ENCODE data around the gene LRRIQ3.
A peak's percentile ranks its signal among the peaks of the same experiment; 100 is the strongest.
"Not testable (repeated sequence)": the region's sequence is repeated elsewhere in the genome, so short reads cannot be mapped to it uniquely, and the experiment has no call there.

Gene LRRIQ3, protein sequence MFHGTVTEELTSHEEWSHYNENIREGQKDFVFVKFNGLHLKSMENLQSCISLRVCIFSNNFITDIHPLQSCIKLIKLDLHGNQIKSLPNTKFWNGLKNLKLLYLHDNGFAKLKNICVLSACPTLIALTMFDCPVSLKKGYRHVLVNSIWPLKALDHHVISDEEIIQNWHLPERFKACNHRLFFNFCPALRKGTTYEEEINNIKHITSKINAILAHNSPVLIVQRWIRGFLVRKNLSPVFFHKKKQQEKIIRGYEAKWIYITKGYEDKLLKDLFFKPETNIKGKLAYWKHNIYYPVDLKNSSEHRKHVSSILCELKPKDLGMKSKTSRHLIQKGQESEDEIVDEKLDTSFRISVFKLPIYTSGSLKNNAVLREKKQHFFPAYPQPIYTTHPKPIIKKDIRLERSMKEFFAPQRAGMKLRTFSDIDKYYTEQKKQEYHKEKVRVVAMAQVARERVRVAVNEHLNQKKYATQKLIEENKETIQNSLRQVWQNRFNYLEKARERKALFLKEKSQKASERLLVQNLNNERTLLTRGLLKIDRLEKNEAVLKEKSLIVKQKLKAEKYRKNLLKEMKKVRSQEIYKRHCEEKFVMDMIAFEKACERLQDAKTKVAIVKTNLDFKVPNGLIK

DNA sequence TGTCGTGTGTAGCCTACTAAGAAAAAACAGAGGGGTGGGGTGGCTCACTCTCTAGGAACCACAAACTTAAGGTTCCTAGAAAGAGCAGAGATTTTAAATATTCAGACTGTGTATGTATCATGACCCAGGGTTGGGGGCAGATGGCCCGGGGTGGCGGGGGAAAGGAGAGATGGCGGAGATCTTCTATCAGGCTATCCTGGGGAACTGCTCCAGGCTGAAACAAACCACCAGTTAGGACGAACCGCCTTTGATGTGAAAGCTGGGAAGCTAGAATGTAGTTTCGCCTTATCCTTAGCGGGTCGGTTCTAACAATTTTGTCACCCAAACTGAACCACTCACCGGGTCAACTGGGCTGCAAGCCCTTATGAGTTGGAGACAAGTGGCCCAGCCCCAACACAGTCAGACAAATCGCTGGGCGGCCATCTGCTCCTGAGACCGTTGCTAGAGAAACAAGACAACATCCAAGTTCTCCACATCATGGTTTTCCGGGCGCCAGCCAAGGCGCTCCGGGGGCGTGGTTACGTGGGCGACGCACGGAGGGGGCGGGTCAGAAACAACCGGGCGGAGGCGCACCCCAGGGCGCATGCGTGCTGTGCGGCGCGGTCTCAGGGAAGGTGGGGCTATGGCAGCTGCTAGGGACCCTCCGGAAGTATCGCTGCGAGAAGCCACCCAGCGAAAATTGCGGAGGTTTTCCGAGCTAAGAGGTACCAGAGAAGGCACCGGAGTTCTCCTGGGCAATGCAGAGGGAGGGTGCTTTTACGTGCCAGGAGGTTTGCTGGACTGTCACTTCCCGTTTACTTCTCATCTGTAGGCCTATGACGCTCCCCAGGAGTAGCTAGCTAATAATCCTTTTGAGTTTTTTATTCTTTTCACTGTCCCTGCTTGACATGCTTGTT lies at the start of gene LRRIQ3, which contains the start of gene FPGT:
LRRIQ3 (minus strand) TSS at position 520 of the 896 bp plus-strand sequence. CDS start 14,492 bp downstream, outside the sequence.
FPGT (plus strand) TSS at position 586 of the 896 bp plus-strand sequence; CDS start at position 623, 37 bp downstream.
- DNase-seq (ENCODE audit: low spot score): peak; percentile 97

DNA sequence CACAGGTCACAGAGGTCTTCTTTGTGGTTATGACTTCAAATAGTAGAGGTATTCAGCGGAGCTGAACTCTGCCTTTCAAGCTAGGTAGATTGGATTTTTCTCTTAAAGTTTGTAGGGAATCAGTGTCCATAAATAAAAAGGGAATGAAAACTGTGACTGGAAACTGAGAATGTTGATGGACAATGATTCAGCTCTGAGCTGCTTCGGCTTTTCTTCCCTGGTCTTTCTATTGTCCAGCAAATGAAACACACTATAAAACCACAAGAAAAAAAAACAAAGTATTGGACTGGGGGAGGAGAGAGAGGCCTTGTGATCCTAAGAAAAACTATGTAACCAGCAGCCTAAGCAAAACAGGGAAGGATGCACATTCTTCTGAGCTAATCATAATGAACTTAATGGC lies 48.3 kb upstream of the LRRIQ3 start:
- no peak for DNase-seq (ENCODE audit: low spot score)

DNA sequence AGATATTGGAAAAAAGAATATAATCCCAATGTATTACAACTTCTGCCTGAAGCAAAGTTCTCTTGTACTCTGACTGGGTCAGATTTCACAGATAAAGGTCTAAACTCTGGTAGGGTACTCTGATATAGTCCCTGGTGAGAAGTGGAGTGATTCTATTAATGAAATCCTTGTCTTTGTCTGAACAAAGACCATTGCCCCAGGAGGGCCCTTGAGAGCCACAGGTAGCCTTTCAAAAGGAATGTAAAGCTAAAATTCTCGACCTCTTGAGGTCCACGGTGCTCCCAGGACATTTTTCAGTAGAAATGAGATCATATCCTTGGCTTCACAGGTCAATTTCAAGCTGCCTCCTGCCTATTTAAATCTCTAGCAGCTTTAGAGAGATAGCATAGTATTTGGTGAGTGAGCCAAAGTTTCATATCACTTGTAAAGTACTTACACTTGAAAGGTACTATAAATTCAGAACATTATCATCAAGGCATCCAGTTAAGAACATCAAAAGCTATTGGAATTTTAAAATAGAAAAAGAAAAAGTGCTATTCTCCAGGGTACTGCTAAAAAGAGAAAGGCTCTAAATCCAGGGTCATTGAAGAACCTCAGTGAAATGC lies 47.3 kb upstream of the LRRIQ3 start:
- no peak for DNase-seq (ENCODE audit: low spot score)

DNA sequence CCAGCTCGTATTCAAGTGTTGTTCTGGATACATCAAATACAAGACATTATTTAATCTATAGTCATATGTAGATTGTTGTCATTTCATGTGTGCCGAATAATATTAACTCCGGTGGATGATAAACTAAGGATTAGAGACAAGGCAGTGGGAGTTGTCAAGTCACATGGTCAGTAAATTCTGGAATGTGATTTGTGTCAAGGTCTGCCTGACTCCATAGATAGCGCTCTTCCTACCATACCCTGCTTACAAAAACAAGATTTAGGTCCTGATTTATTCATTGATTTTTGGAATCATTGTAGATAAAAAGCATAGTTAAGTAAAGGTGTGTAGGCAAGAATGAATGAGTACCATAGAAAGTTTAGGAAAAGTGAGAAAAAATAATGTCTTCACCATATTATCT lies 39.8 kb upstream of the LRRIQ3 start:
- DNase-seq (ENCODE audit: low spot score): no peak

DNA sequence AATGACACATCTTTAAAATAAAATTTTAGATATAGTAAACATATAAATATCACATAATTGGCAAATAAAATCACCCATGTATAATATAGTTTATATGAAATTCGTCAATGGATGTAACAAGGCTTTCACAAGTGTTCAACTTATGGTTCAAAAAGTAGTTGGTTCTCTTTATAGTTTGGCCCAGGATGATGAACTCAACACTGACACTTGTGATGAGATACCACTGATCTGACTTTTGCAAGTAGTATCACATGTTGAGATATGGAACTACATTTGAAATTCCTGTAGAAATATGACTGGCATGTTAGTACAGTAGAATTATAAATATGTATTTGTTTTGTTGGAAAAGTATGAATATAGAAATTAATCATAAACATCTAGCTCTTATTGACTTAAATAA lies 39.1 kb upstream of the LRRIQ3 start:
- no peak for DNase-seq (ENCODE audit: low spot score)

DNA sequence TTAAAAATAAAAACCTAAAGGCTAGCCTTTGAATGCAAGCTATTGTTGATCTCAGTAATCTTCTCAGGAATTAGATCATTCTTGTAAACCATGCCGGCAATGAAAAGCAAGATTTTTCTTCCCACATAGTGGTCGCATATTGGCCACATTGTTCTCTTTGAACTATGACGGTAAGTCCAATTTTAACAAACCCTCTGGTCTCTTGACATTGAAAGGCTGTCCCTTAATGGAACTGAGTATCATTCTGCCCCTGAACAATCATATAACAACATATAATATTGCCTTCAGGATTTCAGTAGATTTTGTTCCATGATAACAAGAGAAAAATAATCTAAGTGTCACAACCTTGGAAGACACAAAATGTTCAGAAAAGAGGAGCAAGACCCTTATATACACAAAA lies 38.5 kb upstream of the LRRIQ3 start:
- no peak for DNase-seq (ENCODE audit: low spot score)

DNA sequence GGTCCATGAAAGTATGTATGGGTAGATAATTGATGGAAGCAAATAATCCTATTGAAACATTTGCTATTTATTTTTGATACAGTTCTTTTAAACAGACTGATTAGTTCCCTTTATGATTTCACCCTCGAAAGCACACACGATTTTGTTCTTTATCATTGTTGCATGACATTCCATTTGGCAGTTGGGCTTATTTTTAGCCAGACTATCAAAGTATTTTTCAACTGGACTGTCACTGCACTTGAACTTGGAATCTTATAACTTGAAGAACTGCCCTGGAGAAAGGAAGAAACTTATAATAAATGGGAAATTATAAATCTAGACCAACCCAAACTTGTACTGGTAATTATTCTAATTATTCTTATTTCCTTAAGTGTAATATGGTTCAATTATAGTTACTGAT lies 37.2 kb upstream of the LRRIQ3 start, which contains the start of gene TNNI3K:
TNNI3K (plus strand) TSS at position 235 of the 400 bp plus-strand sequence; CDS start at position 300, 65 bp downstream.
- no peak for DNase-seq (ENCODE audit: low spot score)

DNA sequence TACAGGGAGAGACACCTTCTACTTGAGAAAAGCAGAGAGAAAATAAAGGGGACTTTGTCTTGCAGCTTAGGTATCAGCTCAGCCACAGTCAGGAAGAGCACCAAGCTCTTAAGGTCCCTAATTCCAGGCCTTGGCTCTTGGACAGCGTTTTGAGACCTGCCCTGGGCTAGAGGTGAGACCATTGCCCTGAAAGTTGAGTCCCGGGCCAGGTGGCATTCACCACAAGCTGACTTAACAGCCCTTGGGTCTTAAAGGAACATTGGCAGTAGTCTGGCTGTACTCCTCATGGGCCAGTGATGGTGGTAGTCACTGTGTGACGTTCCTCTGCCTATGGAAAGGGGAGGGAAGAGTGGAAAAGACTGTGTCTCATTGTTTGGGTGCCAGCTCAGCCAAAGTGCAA lies 25.5 kb upstream of the LRRIQ3 start:
- DNase-seq (ENCODE audit: low spot score): no peak

DNA sequence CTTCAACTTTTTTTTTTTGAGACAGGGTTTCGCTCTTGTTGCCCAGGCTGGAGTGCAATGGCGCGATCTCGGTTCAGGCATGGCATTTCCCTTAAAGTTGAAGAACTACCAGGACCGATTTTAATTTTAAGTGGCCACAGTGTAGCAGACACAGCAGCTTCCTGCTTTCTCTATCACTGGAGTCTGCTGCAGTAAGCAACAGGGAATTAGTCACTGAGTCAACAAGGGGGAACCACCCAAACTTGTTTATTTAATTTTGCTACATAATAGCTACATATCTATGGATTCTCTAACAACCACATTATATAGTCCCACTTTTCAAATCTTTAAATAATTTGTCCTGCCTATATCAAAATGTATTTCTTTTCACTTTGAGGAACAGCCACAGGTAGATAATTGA lies 24.7 kb upstream of the LRRIQ3 start:
- DNase-seq (ENCODE audit: low spot score): no peak

DNA sequence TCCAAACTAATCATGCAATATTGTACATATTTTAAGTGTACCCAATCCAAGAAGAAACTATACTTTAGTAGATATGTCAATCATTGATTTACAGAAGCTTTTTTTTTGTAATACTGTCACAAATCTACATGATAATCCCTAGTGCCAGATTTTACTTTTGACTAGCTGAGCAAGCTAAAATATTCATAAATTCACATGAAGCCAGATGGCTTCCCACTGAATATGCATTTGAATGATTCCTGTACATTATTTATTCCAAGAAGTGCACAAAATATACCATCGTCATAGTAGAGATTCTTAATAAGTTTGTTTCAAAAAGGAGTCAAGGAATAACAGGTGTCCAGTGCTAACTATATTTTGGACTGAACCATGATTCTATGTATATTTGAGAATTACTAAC lies 17.3 kb upstream of the LRRIQ3 start:
- DNase-seq (ENCODE audit: low spot score): no peak

DNA sequence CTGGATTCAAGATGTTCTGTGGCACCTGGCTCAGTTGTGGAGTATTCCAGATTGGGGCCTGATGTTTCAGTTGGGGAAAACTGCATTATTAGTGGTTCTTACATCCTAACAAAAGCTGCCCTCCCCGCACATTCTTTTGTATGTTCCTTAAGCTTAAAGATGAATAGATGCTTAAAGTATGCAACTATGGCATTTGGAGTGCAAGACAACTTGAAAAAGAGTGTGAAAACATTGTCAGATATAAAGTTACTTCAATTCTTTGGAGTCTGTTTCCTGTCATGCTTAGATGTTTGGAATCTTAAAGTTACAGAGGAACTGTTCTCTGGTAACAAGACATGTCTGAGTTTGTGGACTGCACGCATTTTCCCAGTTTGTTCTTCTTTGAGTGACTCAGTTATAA lies 7.3 kb upstream of the LRRIQ3 start:
- DNase-seq (ENCODE audit: low spot score): no peak

DNA sequence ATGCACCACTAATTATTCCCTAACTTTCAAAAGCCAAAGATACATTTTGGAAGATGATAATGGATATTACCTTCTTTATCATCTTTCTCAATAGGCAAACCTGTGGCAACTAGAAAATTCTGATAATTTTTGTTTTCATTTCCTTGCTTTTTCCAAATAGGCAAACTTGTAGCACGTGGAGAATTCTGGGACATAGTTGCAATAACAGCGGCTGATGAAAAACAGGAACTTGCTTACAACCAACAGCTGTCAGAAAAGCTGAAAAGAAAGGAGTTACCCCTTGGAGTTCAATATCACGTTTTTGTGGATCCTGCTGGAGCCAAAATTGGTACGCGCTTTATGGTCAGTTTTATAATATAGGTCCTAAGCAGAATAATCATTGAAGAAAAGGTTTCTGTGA lies 1.5 kb upstream of the LRRIQ3 start:
- DNase-seq (ENCODE audit: low spot score): no peak

DNA sequence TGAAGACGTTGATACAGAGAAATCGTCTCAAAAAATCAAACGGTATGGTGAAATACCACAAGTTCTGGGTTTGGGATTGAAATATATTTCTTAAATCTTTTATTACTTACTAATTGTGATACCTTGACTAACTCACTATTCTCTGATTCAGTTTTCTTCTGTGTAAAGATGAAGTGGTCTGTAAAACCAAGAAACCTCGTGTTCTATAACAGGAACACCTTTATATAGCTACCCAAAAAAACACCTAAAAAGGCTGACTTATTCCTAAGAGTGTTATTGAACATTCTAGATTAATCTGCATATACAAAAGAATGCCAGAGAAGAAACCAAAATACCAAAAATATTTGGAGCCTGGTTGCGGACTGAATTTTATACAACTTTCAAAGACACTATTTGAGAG lies 721 bp downstream of the LRRIQ3 start:
- peak; percentile 1 for DNase-seq (ENCODE audit: low spot score)

DNA sequence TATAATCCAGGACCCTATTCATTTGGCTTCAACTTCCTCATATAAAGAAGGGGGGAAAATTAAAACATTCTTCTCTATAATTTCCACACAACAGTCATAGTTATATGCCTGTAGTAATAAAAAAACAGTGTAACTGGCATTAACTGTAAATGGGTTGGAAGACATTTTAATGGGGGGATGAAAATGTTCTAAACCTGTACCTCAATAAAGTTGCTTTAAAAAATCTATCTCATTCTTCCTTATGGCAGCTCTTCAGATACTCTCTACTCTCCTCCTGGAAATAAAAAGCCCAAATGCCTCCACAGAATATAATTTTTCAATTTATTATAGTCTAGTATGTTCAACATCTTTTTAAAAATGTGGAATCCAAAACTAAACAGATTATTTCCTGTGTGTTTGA lies 2.6 kb downstream of the LRRIQ3 start:
- DNase-seq (ENCODE audit: low spot score): no peak

DNA sequence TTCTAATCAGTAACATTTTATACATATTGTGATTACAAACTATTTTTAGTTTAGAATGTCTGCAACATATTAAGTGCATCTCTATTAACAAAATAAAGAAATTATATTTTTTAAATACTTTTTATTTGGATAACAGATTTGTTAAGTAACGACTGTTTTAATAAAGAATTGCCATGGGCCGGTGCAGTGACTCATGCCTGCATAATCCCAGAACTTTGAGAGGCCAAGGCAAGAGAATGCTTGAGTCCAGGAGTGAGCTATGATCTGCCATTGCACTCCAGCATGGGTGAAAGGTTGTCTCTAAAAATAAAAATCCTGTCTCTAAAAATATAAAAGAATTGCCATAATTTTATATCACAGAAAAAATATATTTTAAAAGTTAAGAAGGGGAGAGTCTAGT lies 4.1 kb downstream of the LRRIQ3 start:
- no peak for DNase-seq (ENCODE audit: low spot score)

DNA sequence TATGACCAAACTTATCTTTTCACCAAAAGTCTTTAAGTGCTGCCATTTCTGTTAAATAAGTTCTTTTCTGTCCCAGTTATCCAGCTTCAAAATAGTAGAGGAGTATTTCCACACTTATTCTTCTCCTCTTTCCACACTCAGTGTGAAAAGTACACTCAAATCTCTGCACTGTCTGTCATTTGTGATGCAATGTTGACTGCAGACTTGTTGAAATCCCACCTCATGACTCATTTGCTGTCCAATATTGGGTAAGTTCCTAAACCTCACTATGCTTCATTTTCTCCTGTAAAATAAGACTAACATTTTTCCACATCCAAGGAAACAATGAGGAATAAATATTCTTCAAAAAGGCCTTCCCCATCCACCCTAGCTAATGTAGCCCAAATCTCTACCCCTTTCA lies 17.5 kb downstream of the LRRIQ3 start:
- DNase-seq (ENCODE audit: low spot score): no peak

DNA sequence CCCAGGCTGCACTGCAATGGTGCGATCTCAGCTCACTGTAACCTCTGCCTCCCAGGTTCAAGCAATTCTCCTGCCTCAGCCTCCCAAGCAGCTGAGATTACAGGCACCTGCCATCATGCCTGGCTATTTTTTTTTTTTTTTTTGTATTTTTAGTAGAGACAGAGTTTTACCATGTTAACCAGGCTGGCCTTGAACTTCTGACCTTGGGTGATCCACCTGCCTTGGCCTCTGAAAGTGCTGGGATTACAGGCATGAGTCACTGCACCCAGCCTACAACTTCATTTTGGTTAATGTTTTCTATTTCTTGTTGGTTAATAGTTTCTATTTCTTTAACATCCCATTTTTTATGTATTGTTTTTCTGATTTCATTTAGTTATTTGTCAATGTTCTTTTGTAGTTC lies 23.6 kb downstream of the LRRIQ3 start:
- DNase-seq (ENCODE audit: low spot score): not testable (repeated sequence)

DNA sequence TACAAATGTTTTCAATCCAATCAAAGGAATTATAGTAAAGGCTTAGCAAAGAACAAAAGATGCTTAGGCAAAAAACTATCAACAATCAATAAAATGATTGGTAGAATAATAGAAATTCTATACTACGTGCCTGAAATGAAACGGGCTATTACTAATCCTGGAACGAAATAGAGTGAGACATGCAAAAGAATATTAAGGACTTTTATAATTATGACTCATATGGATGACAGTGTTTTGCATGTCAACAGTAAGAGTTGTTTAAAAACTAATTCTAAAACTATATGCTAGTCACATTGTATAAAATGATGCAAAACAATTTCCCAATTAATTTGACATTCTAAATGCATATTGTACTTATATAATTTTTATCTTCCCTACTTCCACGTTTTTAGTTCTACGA lies 35.6 kb downstream of the LRRIQ3 start:
- no peak for DNase-seq (ENCODE audit: low spot score)

DNA sequence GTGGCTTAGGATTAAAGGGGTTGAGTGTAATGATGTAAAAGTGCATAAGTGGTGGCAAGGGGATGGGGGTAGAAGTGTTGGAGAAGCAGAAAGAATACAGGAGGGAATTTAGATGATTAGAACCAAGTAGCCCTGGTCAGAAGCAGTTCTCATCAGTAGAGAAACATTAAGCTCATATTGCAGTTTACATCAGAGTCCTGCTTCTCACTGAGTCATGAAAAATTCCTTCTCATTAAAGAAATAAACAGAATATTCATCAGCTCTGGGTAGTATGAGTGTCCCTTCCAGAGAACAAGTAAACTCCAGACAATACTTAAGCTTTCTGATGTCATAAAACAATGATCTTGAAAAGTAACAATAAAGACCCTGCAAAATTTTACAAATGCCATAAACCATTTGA lies 36.5 kb downstream of the LRRIQ3 start:
- no peak for DNase-seq (ENCODE audit: low spot score)

DNA sequence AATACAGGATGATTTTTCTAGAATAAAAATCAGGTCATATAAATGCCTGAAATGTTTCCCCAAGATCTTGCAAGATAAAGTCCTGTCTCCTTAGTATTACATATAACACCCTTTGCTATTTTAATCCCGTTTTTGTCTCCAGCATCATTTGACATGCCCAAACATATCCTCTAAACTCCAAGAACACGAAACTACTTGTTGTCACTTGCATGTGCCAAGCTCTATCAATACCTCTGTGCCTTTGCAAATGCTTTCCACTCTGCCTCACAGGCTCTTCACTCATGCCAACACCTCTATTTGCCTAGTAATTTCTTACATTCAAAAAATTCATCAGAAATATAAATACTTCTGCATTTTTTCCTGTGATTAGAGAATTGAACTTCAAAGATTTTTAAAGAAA lies 37.9 kb downstream of the LRRIQ3 start:
- DNase-seq (ENCODE audit: low spot score): no peak

DNA sequence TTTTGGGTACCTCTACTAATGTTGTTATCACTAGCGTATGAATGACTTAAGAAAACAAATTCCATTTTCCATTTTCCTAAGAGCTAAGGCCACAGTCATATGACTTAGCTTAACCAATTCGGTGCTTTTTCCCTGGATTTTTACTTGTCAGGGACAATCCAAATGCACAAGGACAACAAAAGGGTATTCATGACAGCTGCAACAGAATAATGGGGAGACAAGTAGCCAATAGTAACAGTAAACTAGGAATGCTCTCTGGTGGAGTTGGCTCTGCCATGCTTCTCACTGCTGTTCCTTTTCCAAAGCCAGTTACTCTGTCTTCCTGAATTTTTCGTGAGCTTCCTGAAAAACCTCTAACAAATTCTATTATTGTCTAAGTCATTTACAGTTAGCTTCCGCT lies 52.9 kb downstream of the LRRIQ3 start:
- DNase-seq (ENCODE audit: low spot score): no peak

DNA sequence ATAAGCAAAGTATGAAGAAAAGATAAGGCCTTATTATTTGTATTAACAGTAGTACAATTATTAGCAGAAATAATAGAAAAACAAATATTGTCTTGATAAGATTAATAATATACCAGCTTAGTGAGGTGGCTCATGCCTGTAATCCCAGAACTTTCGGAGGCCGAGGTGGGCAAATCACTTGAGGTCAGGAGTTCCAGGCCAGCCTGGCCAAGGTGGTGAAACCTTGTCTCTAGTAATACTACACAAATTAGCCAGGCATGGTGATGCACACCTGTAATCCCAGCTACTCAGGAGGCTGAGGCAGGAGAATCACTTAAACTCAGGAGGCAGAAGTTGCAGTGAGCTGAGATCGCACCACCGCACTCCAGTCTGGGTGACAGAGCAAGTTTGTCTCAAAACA lies 80.6 kb downstream of the LRRIQ3 start:
- DNase-seq (ENCODE audit: low spot score): not testable (repeated sequence)

Measured in cerebellar cortex (tissue), 1 donor.